Activated CD8-positive, alpha-beta memory T cell treated with anti-CD3 and anti-CD28 coated beads, Interleukin-2, amount 50 U/mL, for 24 hours (primary cell): ENCODE measurements around the gene ZNF385D.
"Not testable (repeated sequence)": the region's sequence is repeated elsewhere in the genome, so short reads cannot be mapped to it uniquely, and the experiment has no call there.

Source experiments
- DNase-seq: peaks from one replicate; pipeline ENCODE4 v3.0.0-alpha.2; 2020; ENCODE audit errors: extremely low read depth

Gene ZNF385D

DNA sequence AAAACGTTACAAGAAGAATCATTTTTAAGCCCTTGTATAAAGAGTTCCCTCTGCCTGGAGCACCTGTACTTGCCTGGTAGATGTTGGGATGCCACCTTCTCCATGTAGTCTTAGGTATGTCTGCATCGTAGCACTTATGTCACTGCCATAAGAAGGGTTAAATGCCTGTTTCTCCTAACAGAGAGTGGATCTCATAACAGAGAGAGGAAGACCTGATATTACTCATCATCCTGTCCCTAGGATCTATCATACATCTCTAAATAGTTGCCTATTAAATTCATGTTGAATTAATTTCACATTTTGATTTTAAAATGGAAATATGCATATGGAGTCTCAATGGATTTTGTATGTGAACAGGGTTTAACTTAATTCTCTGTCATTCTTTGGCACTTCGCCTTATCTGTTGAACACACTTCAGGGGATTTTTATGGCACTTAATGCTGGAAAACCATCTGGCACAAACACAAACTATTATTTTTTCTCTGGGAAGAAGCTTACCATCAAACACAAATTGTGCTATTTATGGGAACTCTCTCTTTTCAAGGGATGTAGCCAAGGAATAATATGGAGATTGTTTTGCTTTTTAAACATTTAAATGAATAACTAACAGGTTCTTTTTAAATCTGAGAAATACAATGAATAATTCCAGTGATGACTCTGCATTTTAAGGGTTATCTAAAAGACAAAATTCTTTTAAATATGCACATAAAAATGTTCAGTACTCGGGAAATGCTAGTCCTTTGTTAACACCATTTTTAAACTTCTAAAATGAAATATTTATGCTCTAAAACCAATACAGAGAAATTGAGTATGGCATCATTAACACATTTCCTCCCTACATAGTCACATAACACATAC is 230.7 kb downstream of the ZNF385D start:
- DNase-seq, result no peak

GRCh38 chr3:21517184-21517583 is 233.8 kb downstream of the ZNF385D start:
- DNase-seq, result no peak

DNA sequence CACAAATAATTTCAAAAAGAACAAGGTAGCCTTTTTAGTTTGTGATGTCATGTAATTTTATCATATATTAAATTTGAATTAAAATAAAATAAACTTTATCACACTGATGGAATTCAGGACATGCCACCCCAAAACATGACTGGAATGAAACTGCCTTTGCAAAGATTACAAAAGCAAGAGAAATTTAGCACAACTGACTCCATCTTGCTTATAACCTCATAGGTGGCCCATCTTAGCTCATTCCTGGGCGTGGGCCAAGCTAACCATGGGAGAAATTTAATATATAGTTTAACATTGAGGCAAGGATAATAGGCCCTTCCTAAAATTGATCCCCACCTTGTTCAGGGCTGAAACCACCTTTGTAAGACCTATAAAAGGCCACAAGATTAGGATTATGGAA is 235.6 kb downstream of the ZNF385D start:
- no peak for DNase-seq

GRCh38 chr3:21509731-21510470 is 241.1 kb downstream of the ZNF385D start:
- DNase-seq, result no peak

DNA sequence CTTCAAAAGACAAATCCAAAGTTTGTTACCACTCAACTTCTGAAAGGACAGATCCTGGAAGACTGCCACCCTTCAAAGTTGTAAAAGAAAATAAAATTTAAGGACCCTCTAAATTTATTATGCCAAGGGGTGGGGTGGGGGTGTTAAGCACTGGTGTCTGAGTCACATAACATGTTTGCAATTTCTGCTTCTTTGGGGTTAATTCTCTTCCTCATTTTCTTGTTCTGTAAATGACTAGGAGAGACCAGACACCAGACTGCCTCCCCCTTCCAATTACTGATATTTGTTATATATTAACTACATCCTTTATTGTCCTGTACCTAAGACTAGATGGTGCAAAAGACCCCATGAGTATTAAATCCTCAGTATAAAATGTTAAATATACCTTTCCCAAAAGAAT is 242.8 kb downstream of the ZNF385D start:
- DNase-seq, result no peak

DNA sequence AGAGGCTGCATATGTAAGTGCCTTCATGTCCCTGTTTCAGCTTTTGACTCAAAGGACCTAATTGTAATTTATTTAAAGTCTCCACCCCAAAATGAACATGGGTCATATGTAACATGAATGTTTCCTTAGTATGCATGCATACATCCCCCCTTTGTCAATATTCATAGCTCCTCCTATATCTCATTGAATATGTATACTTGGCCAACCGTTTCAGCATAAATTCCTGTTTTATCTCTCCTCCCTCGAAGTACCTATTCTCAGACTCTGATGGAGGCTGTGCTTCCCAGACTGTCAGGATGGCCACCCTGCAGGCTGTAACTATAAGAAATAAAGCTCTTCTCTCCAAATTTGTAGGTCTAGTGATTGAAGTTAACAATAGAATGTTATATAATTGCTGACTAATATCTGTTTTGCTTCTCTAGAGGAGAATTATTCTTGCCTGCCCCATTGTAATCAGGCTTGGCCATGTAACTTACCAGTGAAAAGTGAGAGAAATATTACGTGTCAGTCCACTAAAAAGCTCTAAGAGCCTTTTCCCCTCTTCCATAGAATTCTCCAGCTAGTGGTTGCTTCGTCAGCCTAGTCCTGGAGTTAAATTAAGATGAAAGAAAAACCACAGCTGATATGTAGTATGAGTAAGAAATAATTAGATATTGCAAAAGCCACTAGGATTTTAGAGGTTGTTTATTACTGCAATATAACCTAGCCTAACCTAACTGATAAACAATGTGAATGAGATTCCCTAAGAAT is 245.1 kb downstream of the ZNF385D start:
- DNase-seq, result no peak

DNA sequence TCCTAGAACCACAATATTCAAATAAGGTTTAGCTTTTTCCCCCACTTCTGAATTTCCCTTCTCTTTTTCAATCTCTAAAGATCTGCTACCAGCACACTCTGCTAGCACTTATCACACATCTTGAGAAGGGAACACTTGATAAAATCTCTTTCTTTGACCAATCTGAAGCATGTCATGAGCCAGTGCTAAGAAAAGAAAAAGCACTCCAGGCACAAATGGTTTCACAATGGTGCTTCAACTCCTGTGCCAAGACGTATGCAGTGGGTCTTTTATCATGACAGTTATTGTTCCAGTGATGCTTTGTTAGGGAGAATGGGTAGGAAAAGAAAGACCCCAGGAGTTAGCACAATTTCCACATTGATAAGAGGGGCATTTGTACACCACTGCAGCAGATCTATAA is 248.4 kb downstream of the ZNF385D start:
- no peak for DNase-seq

- no peak for DNase-seq
Measured at GRCh38 chr3:21500834-21501233, 250.2 kb downstream of the ZNF385D start.

GRCh38 chr3:21490671-21491070 is 260.3 kb downstream of the ZNF385D start:
- not testable (repeated sequence) for DNase-seq

GRCh38 chr3:21487520-21487919 is 263.5 kb downstream of the ZNF385D start:
- no peak for DNase-seq

DNA sequence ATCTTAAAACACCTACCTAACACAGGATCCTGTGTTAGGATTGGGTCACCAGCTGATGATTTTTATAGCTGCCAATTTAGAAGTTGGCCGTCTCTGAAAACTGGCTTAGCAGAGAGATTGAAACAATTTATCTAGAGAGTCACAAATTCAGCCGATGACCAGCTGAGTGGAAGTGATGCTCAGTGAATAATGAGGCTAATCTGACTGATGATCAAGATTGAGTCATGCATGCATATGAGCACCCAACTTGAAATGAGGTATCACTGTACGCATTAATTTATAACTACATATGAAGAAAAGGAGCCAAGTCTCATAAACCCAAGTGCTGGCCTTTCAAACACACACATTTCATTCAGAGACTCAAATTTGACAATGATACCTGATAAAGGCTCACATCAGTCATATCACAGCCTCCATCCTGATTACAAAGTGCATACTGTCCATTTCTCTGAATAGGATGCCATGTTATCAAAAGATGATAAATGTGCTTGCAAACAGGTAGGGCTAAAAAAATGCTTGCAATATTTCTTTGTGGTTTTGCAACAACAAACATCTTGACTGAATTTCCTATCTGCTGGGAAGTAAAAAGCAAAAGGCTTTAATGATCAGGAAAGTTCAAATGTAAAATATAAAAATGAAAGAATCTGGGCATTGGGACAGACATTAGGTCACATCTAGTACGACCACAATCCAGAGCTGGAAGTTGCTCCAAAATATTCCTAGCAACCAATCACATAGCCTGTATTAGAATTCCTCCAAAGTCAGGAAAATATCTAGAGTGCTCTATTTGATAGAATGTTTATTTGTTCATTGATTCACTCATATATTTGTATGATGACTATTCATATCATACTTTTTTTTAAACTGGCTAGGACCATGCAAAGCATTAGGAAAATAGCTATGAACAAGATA is 264.7 kb downstream of the ZNF385D start:
- not testable (repeated sequence) for DNase-seq

DNA sequence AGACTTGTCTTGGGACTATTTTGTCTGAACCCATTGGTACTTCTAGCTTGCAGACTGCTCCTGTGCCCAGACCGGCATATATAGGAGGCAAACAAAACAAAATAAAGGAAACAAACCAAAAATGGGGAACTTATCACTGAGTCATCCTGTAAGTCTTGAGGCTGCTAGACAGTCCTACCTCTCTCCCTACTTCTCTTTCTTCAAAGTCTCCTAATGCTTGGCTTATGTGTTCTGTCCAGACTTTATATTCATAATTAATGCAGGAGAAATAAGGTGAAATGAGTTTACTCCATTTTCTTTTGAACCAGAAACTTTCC is 266.2 kb downstream of the ZNF385D start:
- DNase-seq, result no peak

GRCh38 chr3:21484057-21484827 is 266.8 kb downstream of the ZNF385D start:
- no peak for DNase-seq

GRCh38 chr3:21481991-21482390 is 269.0 kb downstream of the ZNF385D start:
- DNase-seq, result no peak

- no peak for DNase-seq
Measured at GRCh38 chr3:21477541-21478288, 273.3 kb downstream of the ZNF385D start.

DNA sequence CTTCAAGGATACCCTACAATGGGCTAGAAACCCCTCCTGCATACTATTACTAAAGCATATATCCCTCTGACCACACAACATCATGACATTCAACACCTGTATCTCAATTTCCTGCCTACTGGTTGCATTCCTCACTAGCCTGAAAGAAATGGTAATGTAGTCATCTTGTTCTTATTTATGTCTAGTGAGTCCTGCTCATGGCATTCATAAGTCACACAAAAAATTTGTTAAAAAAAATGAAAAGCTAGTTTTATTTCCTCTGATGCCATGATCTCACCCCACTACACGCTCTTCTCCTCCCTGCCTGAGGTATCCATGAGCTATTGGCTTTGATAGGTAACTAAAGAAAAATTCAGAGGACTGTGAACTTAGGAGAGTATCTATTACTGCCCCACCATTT is 284.5 kb downstream of the ZNF385D start:
- DNase-seq, result no peak

DNA sequence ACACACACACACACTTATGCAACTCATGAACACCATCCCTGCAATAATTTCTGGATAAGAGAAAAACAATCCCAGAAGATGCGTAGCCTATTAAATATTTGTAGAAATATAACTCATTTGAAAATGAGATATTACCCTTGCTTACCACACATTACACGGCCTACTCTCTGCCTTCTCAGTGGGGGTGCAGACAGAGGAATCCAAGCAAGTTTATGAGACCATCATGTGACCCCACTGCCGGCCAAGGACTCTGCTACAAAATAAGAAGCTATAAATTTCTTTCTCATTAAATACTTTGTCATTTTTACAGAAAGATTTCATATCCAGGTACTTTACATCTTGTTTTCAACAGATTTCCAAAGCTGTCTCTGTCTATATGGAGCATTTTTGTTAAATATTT is 286.3 kb downstream of the ZNF385D start:
- DNase-seq, result no peak

DNA sequence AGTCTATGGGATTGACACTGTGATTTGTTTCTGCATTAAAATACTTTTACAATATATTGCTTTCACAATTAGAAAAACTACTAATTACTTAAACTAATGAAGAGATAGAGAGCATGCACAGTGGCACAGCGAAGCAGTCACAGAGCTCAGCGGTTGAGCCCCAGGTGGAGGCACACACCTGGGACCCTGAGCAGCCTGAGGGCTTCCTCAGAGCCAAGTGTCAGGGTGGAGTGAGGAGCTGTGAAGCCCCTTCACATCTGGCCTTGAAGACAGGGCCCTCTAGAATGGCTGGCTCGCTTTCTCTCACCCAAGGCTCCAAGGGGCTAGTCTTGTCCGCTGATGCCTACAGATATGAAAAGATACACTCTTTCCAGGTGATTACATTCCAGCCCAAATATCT is 287.7 kb downstream of the ZNF385D start:
- no peak for DNase-seq

- DNase-seq, result no peak
Measured at GRCh38 chr3:21462141-21462540, 288.9 kb downstream of the ZNF385D start.

- no peak for DNase-seq
Measured at GRCh38 chr3:21457084-21457483, 293.9 kb downstream of the ZNF385D start.
